Smooth muscle cell (in vitro differentiated cells): ENCODE measurements around the gene RASSF5. TPM values are rescaled to one million over a fixed set of nuclear protein-coding genes. Genes with fewer than 3 reads are reported as not detected.

Experiments used
- DNase-seq: peaks from one replicate; lab custom pipeline; 2025; ENCODE audit not compliant: unreplicated experiment; lab: John Stamatoyannopoulos, UW
- H2AFZ ChIP-seq: fragments of 200-600 bp; sonication (generic); 2 replicates; pipeline ENCODE4 v1.6.0; 2016; ENCODE audit warnings: antibody characterized with exemption, low read depth, mild to moderate bottlenecking
- H3F3A ChIP-seq: fragments of 200-600 bp; sonication (generic); 2 replicates; pipeline ENCODE4 v1.6.0; 2017; ENCODE audit warnings: antibody characterized with exemption, low read depth
- H3K27ac ChIP-seq: fragments of 200-600 bp; sonication (generic); 2 replicates; pipeline ENCODE4 v1.5.1; 2016; ENCODE audit warnings: low read depth, mild to moderate bottlenecking
- H3K27me3 ChIP-seq: fragments of 200-600 bp; sonication (generic); 2 replicates; pipeline ENCODE4 v1.6.1; 2016; ENCODE audit warnings: low read depth, mild to moderate bottlenecking
- H3K36me3 ChIP-seq: fragments of 200-600 bp; sonication (generic); 2 replicates; pipeline ENCODE4 v1.5.1; 2016; ENCODE audit warnings: low read depth
- H3K4me1 ChIP-seq: fragments of 200-600 bp; sonication (generic); 2 replicates; pipeline ENCODE4 v1.5.1; 2016; ENCODE audit warnings: low read depth
- H3K4me2 ChIP-seq: fragments of 200-600 bp; sonication (generic); 2 replicates; pipeline ENCODE4 v1.6.0; 2016; ENCODE audit warnings: mild to moderate bottlenecking
- H3K4me3 ChIP-seq: fragments of 200-600 bp; sonication (generic); 2 replicates; pipeline ENCODE4 v1.5.1; 2016; ENCODE audit warnings: mild to moderate bottlenecking
- H3K79me2 ChIP-seq: fragments of 200-600 bp; sonication (generic); 2 replicates; pipeline ENCODE4 v1.6.0; 2016; ENCODE audit warnings: low read depth, mild to moderate bottlenecking
- H3K9ac ChIP-seq: fragments of 200-600 bp; sonication (generic); 2 replicates; pipeline ENCODE4 v1.6.0; 2016; ENCODE audit warnings: low read depth
- H3K9me3 ChIP-seq: fragments of 200-600 bp; sonication (generic); replicated peaks from 2 replicates; pipeline ENCODE4 v1.5.1; 2016; ENCODE audit warnings: low read depth
- H4K20me1 ChIP-seq: fragments of 200-600 bp; sonication (generic); 2 replicates; pipeline ENCODE4 v1.6.0; 2016; ENCODE audit warnings: low read depth
- WGBS: methylation state at CpG from one replicate; pipeline ENCODE4 v1.1.7; 2016; ENCODE audit warnings: low lambda C conversion rate; 5-methylcytosine and 5-hydroxymethylcytosine counted together
- polyA plus RNA-seq: library from polyadenylated mRNA; unstranded; fragments of >200 nt; fragmentation: Nextera tagmentation; extraction: Ambion mirVana; gene quantifications from 2 replicates; pipeline ENCODE4 v1.2.1, GENCODE V29; 2016
- total RNA-seq: library from RNA; depleted of rRNA; stranded (reverse); fragments of >200 nt; gene quantifications from 2 replicates; pipeline ENCODE4 v1.2.3, GENCODE V29; 2014
- TF ChIP-seq, protein P1 (sequence below): fragments of 200-600 bp; sonication (generic); IDR thresholded peaks from 2 replicates; pipeline ENCODE4 v1.5.1; 2017; ENCODE audit warnings: borderline replicate concordance, mild to moderate bottlenecking, antibody characterized with exemption; ENCODE audit not compliant: insufficient read depth, poor library complexity, severe bottlenecking

Gene RASSF5
- total and polyA plus RNA-seq, 2 experiments from 2014 or later: 2.6 to 3.3 TPM

DNA sequence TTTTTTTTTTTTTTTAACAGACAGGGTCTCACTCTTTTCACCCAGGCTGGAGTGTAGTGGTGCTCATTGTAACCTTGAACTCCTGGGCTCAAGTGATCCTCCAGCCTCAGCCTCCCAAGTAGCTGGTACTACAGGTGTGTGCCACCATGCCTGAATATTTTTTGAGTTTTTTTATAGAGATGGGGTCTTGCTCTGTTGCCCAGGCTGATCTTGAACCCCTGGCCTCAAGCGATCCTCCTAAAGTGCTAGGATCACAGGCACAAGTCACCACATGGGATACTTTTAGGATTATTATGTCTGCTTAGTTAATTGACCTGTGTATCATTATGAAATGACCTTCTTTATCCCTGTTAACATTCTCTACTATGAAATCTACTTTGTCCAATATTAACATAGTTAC is 38.0 kb downstream of the RASSF5 start:
- H3K9ac ChIP-seq: no peak overlapping the region
- WGBS: 100% methylated on average over 1 of the region's 1 CpG
- TF ChIP-seq, protein P1, sequence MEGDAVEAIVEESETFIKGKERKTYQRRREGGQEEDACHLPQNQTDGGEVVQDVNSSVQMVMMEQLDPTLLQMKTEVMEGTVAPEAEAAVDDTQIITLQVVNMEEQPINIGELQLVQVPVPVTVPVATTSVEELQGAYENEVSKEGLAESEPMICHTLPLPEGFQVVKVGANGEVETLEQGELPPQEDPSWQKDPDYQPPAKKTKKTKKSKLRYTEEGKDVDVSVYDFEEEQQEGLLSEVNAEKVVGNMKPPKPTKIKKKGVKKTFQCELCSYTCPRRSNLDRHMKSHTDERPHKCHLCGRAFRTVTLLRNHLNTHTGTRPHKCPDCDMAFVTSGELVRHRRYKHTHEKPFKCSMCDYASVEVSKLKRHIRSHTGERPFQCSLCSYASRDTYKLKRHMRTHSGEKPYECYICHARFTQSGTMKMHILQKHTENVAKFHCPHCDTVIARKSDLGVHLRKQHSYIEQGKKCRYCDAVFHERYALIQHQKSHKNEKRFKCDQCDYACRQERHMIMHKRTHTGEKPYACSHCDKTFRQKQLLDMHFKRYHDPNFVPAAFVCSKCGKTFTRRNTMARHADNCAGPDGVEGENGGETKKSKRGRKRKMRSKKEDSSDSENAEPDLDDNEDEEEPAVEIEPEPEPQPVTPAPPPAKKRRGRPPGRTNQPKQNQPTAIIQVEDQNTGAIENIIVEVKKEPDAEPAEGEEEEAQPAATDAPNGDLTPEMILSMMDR: no peak
- no peak overlapping the region for H2AFZ ChIP-seq
- H4K20me1 ChIP-seq: no peaks in the 10 kb centered on the region
- no peaks in the 10 kb centered on the region for H3K36me3 ChIP-seq
- H3K4me1 ChIP-seq: no peaks in the 10 kb centered on the region
- no peak overlapping the region for H3K27ac ChIP-seq
- no peaks in the 10 kb centered on the region for H3K27me3 ChIP-seq
- H3K4me2 ChIP-seq: no peak overlapping the region
- no peak for DNase-seq
- no peaks in the 10 kb centered on the region for H3K79me2 ChIP-seq
- H3F3A ChIP-seq: no peaks in the 10 kb centered on the region
- no peak overlapping the region for H3K4me3 ChIP-seq
- H3K9me3 ChIP-seq: no peaks in the 10 kb centered on the region

DNA sequence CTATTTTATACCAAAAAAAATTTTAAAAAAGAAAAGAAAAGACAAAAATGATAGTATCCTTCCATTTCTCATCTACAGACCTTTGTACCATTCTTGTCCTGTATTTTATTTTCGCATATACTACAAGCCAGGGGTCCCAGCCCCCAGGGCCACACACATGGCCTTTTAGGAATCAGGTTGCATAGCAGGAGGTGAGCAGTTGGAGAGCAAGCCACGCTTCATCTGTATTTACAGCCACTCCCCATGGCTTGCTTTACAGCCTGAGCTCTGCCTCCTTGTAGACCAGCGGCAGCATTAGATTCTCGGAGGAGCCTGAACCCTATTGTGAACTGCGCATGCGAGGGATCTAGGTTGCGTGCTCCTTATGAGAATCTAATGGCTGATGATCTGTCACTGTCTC is 39.8 kb downstream of the RASSF5 start:
- Histone ChIP-seq H2AFZ (no peak overlapping the region), H3K27me3 (no peaks in the 10 kb centered on the region), H3K4me2 (no peak overlapping the region), H4K20me1 (no peaks in the 10 kb centered on the region), H3K4me1 (no peaks in the 10 kb centered on the region), H3K79me2 (no peaks in the 10 kb centered on the region), H3K36me3 (no peaks in the 10 kb centered on the region), H3K27ac (no peak overlapping the region), H3K4me3 (no peak overlapping the region), H3F3A (no peaks in the 10 kb centered on the region), H3K9me3 (no peaks in the 10 kb centered on the region), H3K9ac (no peak overlapping the region)
- TF ChIP-seq, protein P1: no peak
- 90% methylated on average over 7 of the region's 7 CpGs for WGBS
- no peak for DNase-seq

DNA sequence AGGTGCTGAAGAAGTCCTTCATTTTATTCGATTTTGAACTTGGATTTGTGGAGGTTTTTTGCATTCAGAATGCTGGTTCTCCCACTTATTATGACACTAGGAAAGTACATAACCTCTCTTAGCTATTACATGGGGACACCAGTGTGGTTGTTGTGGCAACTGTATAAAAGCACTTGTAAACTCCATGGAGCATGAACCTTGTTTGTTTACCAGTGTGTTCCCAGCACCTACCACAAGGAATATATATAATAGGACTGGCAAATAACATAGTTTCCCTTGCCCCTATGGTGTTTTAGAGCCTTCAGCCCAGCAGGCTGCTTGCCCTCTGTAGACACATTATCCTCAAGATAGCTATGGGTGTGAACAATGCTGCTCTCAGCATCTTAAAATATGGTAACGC is 43.1 kb downstream of the RASSF5 start:
- peaks cover 3% of the 10 kb centered on the region for H3K4me1 ChIP-seq
- no peak for DNase-seq
- no peak overlapping the region for H3K4me2 ChIP-seq
- no peaks in the 10 kb centered on the region for H3K9me3 ChIP-seq
- 79% methylated on average over 2 of the region's 2 CpGs for WGBS
- H3F3A ChIP-seq: no peaks in the 10 kb centered on the region
- H4K20me1 ChIP-seq: no peaks in the 10 kb centered on the region
- H2AFZ ChIP-seq: no peak overlapping the region
- no peak overlapping the region for H3K9ac ChIP-seq
- H3K4me3 ChIP-seq: no peak overlapping the region
- H3K79me2 ChIP-seq: no peaks in the 10 kb centered on the region
- TF ChIP-seq, protein P1: no peak
- no peaks in the 10 kb centered on the region for H3K36me3 ChIP-seq
- no peaks in the 10 kb centered on the region for H3K27me3 ChIP-seq
- no peak overlapping the region for H3K27ac ChIP-seq

DNA sequence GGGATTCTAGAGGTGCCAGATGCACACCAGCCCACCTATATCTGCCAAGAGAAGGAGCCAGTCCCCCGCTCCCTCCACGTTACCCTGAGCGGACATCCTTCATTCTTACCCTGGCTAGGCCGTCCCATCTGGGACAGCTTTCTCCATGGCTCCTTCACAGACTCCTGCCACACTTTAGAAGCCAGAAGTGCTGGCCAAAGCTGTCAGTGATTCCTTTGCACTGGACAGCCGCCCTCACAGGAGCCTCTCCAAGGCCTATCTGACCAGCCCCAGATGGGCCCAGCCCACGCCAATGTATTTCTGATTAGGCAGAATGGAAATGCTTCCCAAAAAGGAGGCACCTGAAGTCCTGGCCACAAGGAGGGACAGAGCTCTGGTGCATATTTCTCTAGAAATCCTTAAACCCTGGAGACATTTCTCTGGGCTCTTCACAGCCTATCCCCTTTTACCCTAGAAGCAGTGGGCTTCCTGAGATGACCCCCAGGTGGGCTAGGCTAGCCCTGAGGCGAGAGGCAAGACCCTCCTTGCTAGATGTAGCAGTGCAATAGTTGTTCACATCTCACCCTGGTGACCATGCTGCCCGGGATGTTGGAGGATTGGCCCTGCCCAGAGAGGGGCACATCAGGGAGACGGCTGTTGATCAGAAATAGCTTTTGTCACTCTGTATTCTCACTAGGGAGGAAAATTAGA is 44.1 kb downstream of the RASSF5 start:
- Histone ChIP-seq H3K36me3 (no peaks in the 10 kb centered on the region), H3K4me3 (no peak overlapping the region), H4K20me1 (no peaks in the 10 kb centered on the region), H3K27me3 (no peaks in the 10 kb centered on the region), H3K4me1 (peaks cover 10% of the 10 kb centered on the region), H3K4me2 (no peak overlapping the region), H3K79me2 (no peaks in the 10 kb centered on the region), H2AFZ (no peak overlapping the region), H3F3A (peaks cover 6% of the 10 kb centered on the region), H3K27ac (no peak overlapping the region), H3K9ac (no peak overlapping the region), H3K9me3 (no peaks in the 10 kb centered on the region)
- DNase-seq: no peak
- TF ChIP-seq, protein P1: no peak
- 94% methylated on average over 9 of the region's 9 CpGs for WGBS
